Measurements from ENCODE around the gene GPRC6A. TPM values are rescaled to one million over a fixed set of nuclear protein-coding genes. Genes with fewer than 3 reads are reported as not detected.
A peak's percentile ranks its signal among the peaks of the same experiment; 100 is the strongest.

The GPRC6A gene
- total RNA-seq, 1 experiment from 2014 or later = not detected

DNA sequence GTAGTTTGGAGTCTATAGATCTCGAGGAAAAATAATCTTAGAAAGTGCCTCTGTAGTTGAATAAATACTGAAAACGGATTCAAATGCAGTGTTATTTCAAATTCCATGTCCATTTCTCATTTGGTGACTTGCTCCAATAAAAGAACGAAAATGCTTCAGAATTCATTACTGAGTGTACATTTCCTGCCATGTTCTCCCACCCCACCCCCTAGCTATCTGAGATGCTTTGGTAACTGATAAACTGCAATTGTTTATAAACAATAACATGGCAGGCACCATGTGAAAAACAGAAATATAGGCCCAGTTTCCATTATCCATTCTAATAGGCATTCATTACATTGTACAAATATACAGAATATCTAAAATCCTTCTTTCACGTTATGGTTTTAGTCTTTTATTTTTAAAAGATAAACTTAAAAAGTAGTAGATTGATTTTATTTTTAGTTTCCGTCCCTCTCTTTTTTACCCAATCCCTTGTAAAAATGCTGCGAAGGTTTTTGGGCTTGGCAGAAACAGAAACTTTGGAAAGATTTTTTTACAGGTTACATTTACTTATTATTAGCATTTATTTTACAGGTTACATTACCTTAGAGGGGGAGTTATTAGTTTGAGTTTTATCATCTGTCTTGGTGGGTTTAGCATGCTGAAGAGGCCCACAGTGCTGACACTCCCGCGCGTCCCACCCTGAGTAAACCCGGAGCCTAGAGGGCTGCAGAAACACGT, 64.8 kb downstream of the GPRC6A start:
- Histone ChIP-seq H3K4me3 (ENCODE audit: insufficient read depth, low read depth, low read length) (peak overlapping the region; percentile 56), H3K36me3 (replicated peaks; ENCODE audit: control insufficient read depth, insufficient read depth, low read length) (no peaks in the 10 kb centered on the region), H3K27me3 (ENCODE audit: control insufficient read depth, insufficient read depth, low read length) (peaks cover 35% of the 10 kb centered on the region)
- no peak for DNase-seq

DNA sequence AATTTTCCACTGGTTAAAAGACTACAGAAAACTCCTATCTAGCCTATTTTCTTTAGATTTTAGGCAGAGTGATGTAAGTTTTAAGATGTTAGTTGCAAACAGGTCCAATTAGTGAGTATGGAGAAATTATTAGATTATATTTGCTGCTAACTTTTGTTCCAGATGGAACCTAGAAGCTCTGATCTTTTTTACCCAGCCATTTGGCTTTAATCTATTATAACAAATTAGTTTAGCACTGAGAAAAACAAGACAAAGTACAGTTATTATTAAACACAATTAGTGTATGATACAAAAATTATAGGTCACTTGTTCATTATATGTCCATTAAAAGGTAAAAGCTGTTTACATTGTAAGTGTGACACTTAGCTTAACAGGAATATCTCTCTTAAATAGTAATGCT, 65.8 kb downstream of the GPRC6A start:
- Histone ChIP-seq H3K4me3 (ENCODE audit: insufficient read depth, low read depth, low read length) (no peak overlapping the region), H3K27me3 (ENCODE audit: control insufficient read depth, insufficient read depth, low read length) (peaks cover 35% of the 10 kb centered on the region), H3K36me3 (replicated peaks; ENCODE audit: control insufficient read depth, insufficient read depth, low read length) (no peaks in the 10 kb centered on the region)
- no peak for DNase-seq

DNA sequence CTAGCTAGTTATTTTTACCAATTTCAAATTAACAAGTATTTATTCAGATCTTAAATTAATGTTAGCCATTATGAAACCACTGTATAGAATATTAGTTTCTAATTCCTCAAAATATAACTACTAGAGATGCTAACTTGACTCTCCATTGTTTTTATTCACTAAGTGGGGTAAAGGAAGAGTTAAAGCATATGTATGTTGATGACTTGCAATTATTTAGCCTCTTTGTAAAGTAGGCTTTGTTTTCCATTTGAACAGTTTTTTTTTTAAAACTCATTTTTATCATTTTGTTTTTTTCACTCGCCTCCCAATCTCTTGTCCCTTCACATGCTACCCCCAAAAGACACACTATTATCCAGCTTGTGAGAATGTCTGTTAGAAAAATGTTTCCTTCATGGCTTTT, 66.6 kb downstream of the GPRC6A start:
- H3K4me3 ChIP-seq (ENCODE audit: insufficient read depth, low read depth, low read length) = no peak overlapping the region
- no peak for DNase-seq
- H3K27me3 ChIP-seq (ENCODE audit: control insufficient read depth, insufficient read depth, low read length) = peaks cover 35% of the 10 kb centered on the region
- no peaks in the 10 kb centered on the region for H3K36me3 ChIP-seq (replicated peaks; ENCODE audit: control insufficient read depth, insufficient read depth, low read length)

DNA sequence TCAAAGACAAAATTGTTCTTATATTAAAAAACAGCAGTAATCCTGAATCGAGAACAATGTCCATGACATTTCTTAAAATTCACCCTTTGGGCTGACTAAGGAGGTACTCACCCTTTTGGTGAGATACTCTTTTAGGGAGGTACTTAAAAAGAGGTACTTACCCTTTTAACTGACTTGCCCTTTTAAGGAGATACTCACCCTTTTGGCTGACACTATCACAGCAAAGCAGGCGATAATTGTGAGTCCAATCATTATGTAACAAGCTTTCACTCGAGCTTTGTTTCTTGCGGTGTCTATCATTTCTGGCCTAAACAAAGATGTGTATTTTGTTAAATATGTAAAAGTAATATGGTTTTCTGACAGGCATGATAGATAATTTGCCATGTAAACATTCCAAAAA, 67.1 kb downstream of the GPRC6A start:
- H3K27me3 ChIP-seq (ENCODE audit: control insufficient read depth, insufficient read depth, low read length) = peaks cover 32% of the 10 kb centered on the region
- H3K4me3 ChIP-seq (ENCODE audit: insufficient read depth, low read depth, low read length) = no peak overlapping the region
- no peaks in the 10 kb centered on the region for H3K36me3 ChIP-seq (replicated peaks; ENCODE audit: control insufficient read depth, insufficient read depth, low read length)
- DNase-seq = peak; percentile 14

DNA sequence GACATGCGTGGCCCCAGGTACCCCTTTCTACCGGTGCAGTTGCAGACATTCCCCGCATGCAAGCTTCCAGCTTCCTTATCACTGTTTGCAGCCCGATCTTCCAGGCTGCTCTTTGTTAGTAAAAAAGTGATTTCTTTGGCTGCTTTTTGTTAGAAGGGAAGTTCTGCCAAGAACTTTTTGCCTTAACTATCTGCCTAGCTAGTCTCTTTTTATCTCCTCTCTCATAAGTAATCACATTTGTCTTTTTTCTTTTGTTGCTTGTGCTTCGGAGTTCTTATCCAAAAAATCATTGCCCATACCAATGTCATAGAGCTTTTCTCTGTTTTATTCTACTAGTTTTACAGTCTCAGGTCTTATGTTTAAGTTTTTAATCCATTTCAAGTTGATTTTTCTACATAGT, 83.7 kb downstream of the GPRC6A start:
- no peak overlapping the region for H3K4me3 ChIP-seq (ENCODE audit: insufficient read depth, low read depth, low read length)
- no peaks in the 10 kb centered on the region for H3K36me3 ChIP-seq (replicated peaks; ENCODE audit: control insufficient read depth, insufficient read depth, low read length)
- DNase-seq = no peak
- no peaks in the 10 kb centered on the region for H3K27me3 ChIP-seq (ENCODE audit: control insufficient read depth, insufficient read depth, low read length)

Other genes starting within 250 kb of the GPRC6A start
- 0.03 TPM in 1 of 2 replicates, not detected in the other for gene RSPH4A, start 212.6 kb downstream of the GPRC6A start, total RNA-seq (2014; rRNA removed; shearing (Covaris generic))
- gene ZUP1, start 160.3 kb downstream of the GPRC6A start, total RNA-seq (2014; rRNA removed; shearing (Covaris generic)) = 18.9 and 24.2 TPM in 2 replicates
- gene KPNA5, start 147.9 kb downstream of the GPRC6A start, total RNA-seq (2014; rRNA removed; shearing (Covaris generic)) = 8.6 and 15.5 TPM in 2 replicates
- gene FAM162B, start 63.4 kb downstream of the GPRC6A start, total RNA-seq (2014; rRNA removed; shearing (Covaris generic)) = 1.5 and 1.6 TPM in 2 replicates
- not detected in 2 replicates for gene RFX6, start 48.2 kb upstream of the GPRC6A start, total RNA-seq (2014; rRNA removed; shearing (Covaris generic))